ENCODE measurements around the gene ZNF358.

DNA sequence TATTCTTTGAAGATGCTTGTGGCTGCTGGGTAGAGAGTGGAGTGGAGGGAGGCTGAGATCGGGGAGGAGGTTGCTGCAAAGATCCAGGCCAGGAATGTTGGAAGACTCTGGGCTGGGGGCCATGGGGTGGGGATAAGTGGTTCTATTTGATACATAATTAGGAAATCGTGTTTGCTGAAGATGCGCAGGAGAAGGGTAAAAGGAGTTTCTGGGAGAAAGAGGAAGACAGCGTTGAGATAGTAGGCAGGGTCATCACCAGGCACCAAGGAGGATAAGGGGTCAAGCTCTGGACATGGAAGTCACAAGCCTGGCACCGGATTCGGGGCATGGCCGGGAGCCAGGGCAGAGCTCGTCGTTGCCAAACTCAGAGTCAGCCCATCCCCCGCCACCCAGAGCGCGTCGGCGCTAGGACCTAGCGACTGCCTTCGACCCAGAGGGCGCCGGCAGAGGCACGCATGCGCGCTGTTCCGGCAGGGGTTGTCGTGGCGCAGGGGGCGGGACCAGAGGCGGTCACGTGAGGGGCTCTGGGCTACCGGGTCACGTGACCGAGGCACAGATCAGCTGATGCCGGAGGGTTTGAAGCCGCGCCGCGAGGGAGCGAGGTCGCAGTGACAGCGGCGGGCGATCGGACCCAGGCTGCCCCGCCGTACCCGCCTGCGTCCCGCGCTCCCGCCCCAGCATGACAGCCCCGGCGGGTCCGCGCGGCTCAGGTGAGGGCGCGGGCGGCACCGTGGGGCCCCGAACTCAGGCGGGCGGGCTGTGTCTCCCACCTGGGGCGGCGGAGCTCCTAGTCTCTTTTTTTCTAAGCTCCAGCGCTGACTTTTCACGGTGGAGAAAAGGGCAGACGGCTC is 6.4 kb downstream of the ZNF358 start, which contains the start of gene MCOLN1:
- peak in 2 of 3 donors; percentile 56 to 70 for TF ChIP-seq POLR2A (IDR thresholded peaks at IDR 0.05)
- TF ChIP-seq, protein P1, sequence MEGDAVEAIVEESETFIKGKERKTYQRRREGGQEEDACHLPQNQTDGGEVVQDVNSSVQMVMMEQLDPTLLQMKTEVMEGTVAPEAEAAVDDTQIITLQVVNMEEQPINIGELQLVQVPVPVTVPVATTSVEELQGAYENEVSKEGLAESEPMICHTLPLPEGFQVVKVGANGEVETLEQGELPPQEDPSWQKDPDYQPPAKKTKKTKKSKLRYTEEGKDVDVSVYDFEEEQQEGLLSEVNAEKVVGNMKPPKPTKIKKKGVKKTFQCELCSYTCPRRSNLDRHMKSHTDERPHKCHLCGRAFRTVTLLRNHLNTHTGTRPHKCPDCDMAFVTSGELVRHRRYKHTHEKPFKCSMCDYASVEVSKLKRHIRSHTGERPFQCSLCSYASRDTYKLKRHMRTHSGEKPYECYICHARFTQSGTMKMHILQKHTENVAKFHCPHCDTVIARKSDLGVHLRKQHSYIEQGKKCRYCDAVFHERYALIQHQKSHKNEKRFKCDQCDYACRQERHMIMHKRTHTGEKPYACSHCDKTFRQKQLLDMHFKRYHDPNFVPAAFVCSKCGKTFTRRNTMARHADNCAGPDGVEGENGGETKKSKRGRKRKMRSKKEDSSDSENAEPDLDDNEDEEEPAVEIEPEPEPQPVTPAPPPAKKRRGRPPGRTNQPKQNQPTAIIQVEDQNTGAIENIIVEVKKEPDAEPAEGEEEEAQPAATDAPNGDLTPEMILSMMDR (IDR thresholded peaks at IDR 0.05 in 8 of 11, conservative IDR thresholded peaks at IDR 0.05 in 3 of 11) = peak in 4 of 11 experiments; percentile 8 to 50 (median 30)

Measured in spleen (tissue), 7 donors.